DOHH2 (cell line): ENCODE results near the gene OGDHL.
"Not testable (repeated sequence)": the region's sequence is repeated elsewhere in the genome, so short reads cannot be mapped to it uniquely, and the experiment has no call there.

Experiments used
- H3F3A ChIP-seq: fragments of 200-600 bp; sonication (generic), shearing (Covaris generic); 2 replicates; pipeline ENCODE4 v1.6.0; 2016; ENCODE audit warnings: antibody characterized with exemption, mild to moderate bottlenecking; ENCODE audit not compliant: control insufficient read depth, insufficient read depth
- H3K27ac ChIP-seq: fragments of 200-600 bp; sonication (generic); 2 replicates; pipeline ENCODE4 v1.5.1; 2014; ENCODE audit warnings: low read depth, mild to moderate bottlenecking, low read length, moderate library complexity
- H3K27me3 ChIP-seq: fragments of 200-600 bp; sonication (generic); 2 replicates; pipeline ENCODE4 v1.6.1; 2014; ENCODE audit warnings: mild to moderate bottlenecking, low read length, mixed read lengths; ENCODE audit not compliant: control insufficient read depth
- H3K36me3 ChIP-seq: fragments of 200-600 bp; sonication (generic); 2 replicates; pipeline ENCODE4 v1.6.1; 2014; ENCODE audit warnings: mild to moderate bottlenecking, low read length, moderate library complexity, mixed read lengths; ENCODE audit not compliant: control insufficient read depth
- H3K4me1 ChIP-seq: fragments of 200-600 bp; sonication (generic); 2 replicates; pipeline ENCODE4 v1.6.1; 2014; ENCODE audit warnings: mild to moderate bottlenecking, low read length, mixed read lengths; ENCODE audit not compliant: control insufficient read depth
- H3K4me2 ChIP-seq: fragments of 200-600 bp; sonication (generic); 2 replicates; pipeline ENCODE4 v1.6.0; 2014; ENCODE audit warnings: mild to moderate bottlenecking, low read length, moderate library complexity
- H3K4me3 ChIP-seq: fragments of 200-600 bp; sonication (generic); 2 replicates; pipeline ENCODE4 v1.5.1; 2014; ENCODE audit warnings: mild to moderate bottlenecking, low read length, mixed read lengths
- H3K79me2 ChIP-seq: fragments of 200-600 bp; sonication (generic); 2 replicates; pipeline ENCODE4 v1.6.1; 2014; ENCODE audit warnings: mild to moderate bottlenecking, low read length, mixed read lengths; ENCODE audit not compliant: control insufficient read depth
- H3K9me2 ChIP-seq: fragments of 200-600 bp; sonication (generic); replicated peaks from 2 replicates; pipeline ENCODE4 v1.6.1; 2014; ENCODE audit warnings: mild to moderate bottlenecking, low read length, mixed read lengths; ENCODE audit not compliant: control insufficient read depth
- H3K9me3 ChIP-seq: fragments of 200-600 bp; sonication (generic); 2 replicates; pipeline ENCODE4 v1.6.1; 2014; ENCODE audit warnings: antibody characterized with exemption, low read length, mixed read lengths; ENCODE audit not compliant: control insufficient read depth, insufficient read depth
- H4K20me1 ChIP-seq: fragments of 200-600 bp; sonication (generic); 2 replicates; pipeline ENCODE4 v1.6.0; 2014; ENCODE audit warnings: low read depth, mild to moderate bottlenecking, antibody characterized with exemption, low read length, moderate library complexity; ENCODE audit not compliant: control insufficient read depth, insufficient read depth
- EZH2phosphoT487 ChIP-seq: fragments of 200-600 bp; sonication (generic); IDR thresholded peaks from 2 replicates; pipeline ENCODE4 v1.6.1; 2017; ENCODE audit warnings: borderline replicate concordance, mild to moderate bottlenecking, antibody characterized with exemption, low read length, moderate library complexity, mixed read lengths
- TF ChIP-seq, protein P1 (sequence below): fragments of 200-600 bp; sonication (generic); IDR thresholded peaks from one replicate; pipeline ENCODE4 v1.5.1; 2014; ENCODE audit warnings: antibody characterized with exemption, mild to moderate bottlenecking, low read depth, low read length; ENCODE audit not compliant: poor library complexity, severe bottlenecking

The OGDHL gene

DNA sequence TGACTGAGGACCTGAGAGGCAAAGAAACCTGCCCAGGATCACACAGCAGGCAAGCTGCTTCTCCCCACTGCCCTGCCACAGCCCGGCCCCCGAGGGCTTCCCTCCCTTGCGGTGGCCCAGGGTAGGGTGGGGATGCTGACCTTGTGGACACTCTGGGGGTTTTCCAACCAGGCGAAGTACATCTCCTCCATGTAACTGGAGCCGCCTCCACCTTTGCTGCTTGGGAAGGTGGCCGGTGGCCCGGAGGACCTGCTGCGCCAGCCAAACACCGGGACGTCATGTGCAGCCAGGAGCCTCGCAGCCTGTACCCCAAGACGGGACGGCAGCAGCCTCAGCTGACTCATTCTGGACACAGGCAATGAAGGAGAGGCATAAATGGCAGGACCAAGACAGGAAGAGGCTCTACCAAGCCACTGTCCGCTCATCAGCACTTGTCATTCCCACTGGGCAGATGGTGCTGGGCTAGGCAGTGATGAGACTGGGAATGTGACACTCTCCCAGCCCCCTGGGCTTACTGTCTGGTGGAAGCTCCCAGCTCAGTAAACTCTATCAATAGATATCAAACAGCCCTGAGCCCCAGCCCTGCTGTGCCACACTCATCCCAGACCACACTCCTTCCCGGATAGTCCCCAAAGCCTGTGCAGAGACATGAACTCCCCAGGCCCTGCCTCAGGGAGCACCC is 3.7 kb downstream of the OGDHL start:
- no peaks in the 10 kb centered on the region for H3F3A ChIP-seq
- peaks cover 4% of the 10 kb centered on the region; the same call in 1 of the 2 replicates for H3K27me3 ChIP-seq
- H3K9me3 ChIP-seq, result no peaks in the 10 kb centered on the region
- no peaks in the 10 kb centered on the region for H4K20me1 ChIP-seq
- H3K4me2 ChIP-seq, result no peak overlapping the region
- H3K4me3 ChIP-seq, result no peak overlapping the region
- H3K27ac ChIP-seq, result no peak overlapping the region
- peaks cover 6% of the 10 kb centered on the region; the same call in 1 of the 2 replicates for H3K79me2 ChIP-seq
- no peak for TF ChIP-seq EZH2phosphoT487
- TF ChIP-seq, protein P1, sequence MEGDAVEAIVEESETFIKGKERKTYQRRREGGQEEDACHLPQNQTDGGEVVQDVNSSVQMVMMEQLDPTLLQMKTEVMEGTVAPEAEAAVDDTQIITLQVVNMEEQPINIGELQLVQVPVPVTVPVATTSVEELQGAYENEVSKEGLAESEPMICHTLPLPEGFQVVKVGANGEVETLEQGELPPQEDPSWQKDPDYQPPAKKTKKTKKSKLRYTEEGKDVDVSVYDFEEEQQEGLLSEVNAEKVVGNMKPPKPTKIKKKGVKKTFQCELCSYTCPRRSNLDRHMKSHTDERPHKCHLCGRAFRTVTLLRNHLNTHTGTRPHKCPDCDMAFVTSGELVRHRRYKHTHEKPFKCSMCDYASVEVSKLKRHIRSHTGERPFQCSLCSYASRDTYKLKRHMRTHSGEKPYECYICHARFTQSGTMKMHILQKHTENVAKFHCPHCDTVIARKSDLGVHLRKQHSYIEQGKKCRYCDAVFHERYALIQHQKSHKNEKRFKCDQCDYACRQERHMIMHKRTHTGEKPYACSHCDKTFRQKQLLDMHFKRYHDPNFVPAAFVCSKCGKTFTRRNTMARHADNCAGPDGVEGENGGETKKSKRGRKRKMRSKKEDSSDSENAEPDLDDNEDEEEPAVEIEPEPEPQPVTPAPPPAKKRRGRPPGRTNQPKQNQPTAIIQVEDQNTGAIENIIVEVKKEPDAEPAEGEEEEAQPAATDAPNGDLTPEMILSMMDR, result no peak
- H3K36me3 ChIP-seq, result no peaks in the 10 kb centered on the region
- no peaks in the 10 kb centered on the region for H3K9me2 ChIP-seq
- H3K4me1 ChIP-seq, result peaks cover 9% of the 10 kb centered on the region; the same call in 1 of the 2 replicates

DNA sequence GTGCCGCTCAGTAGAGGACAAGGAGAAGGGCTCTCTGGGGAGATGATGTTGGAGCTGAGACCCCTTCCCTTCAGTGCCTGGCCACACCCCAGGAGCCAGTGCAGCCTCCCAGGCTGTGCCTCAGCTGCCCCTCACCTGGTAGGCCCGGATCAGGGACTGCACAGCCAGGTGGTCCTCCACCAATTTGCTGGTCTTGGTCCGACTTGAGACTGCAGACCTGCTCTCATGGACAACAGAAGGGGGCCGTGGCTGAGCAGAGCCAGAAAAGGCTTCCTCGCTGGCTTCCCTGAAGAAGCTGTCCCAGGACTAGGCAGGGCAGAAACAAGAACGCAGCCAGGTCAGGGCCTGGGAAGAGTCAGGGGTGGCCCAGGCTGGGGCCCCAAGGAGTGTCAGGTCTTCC is 5.5 kb downstream of the OGDHL start:
- no peak overlapping the region for H3K4me2 ChIP-seq
- no peaks in the 10 kb centered on the region for H3K36me3 ChIP-seq
- no peak overlapping the region for H3K27ac ChIP-seq
- H3K9me2 ChIP-seq, result no peaks in the 10 kb centered on the region
- peaks cover 5% of the 10 kb centered on the region; the same call in 1 of the 2 replicates for H3K4me1 ChIP-seq
- H3F3A ChIP-seq, result no peaks in the 10 kb centered on the region
- H3K27me3 ChIP-seq, result no peaks in the 10 kb centered on the region
- no peak for TF ChIP-seq EZH2phosphoT487
- TF ChIP-seq, protein P1, result no peak
- no peaks in the 10 kb centered on the region for H3K9me3 ChIP-seq
- no peak overlapping the region for H3K4me3 ChIP-seq
- H4K20me1 ChIP-seq, result no peaks in the 10 kb centered on the region
- H3K79me2 ChIP-seq, result peaks cover 5% of the 10 kb centered on the region; the same call in 1 of the 2 replicates

DNA sequence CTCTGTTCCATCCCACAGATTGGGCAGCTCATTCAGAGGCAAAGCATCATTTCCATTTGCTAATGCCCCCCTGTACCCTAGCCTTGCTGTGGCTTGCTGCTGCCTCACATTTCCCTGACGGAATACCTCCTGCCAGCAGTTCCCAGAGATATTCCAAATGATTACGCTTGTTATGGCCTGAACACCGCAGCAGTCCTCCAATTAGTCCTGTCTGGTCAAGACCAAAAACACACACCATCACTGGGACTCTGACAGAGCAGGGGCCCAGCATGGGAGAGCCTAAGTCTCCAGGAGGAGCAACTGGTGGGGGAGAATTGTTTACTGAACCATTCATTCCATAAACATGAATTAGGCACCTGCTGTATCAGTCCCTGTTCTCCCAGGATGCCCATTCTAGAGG is 6.1 kb downstream of the OGDHL start:
- Histone ChIP-seq H3F3A (no peaks in the 10 kb centered on the region), H3K4me1 (no peaks in the 10 kb centered on the region), H4K20me1 (no peaks in the 10 kb centered on the region), H3K27ac (no peak overlapping the region), H3K4me2 (no peak overlapping the region), H3K27me3 (no peaks in the 10 kb centered on the region), H3K79me2 (no peaks in the 10 kb centered on the region), H3K9me3 (no peaks in the 10 kb centered on the region), H3K36me3 (no peaks in the 10 kb centered on the region), H3K4me3 (no peak overlapping the region), H3K9me2 (no peaks in the 10 kb centered on the region)
- TF ChIP-seq, protein P1, result no peak
- no peak for TF ChIP-seq EZH2phosphoT487

DNA sequence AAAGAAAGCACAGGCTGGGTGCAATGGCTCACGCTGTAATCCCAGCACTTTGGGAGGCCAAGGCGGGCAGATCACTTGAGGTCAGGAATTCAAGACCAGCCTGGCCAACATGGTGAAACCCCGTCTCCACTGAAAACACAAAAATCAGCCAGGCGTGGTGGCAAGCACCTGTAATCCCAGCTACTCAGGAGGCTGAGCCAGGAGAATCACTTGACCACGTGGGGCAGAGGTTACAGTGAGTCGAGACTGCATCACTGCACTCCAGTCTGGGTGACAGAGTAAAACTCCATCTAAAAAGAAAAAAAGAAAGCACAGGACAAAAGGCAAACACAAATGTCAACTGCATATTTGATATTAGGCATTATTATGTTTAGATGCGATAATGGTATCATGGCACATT is 7.2 kb downstream of the OGDHL start:
- H3K4me3 ChIP-seq, H3K36me3 ChIP-seq, H3K27ac ChIP-seq, H3K27me3 ChIP-seq, H3K4me2 ChIP-seq, H3F3A ChIP-seq, H3K79me2 ChIP-seq, H3K9me3 ChIP-seq, H3K9me2 ChIP-seq, H4K20me1 ChIP-seq, H3K4me1 ChIP-seq: not testable (repeated sequence)
